ENCODE data around the gene HHAT.

Gene HHAT

GRCh38 chr1:210299501-210299900 lies 29.2 kb upstream of the HHAT start:
- no peaks in the 10 kb centered on the region for H3K79me2 ChIP-seq (ENCODE audit: insufficient read depth, low read length)
- H3K4me3 ChIP-seq (ENCODE audit: low read depth, low read length, poor library complexity, severe bottlenecking) = no peak overlapping the region
- no peaks in the 10 kb centered on the region for H4K20me1 ChIP-seq (ENCODE audit: insufficient read depth, low read length)
- no peak overlapping the region for H3K27ac ChIP-seq (ENCODE audit: low read depth, low read length, poor library complexity, severe bottlenecking)
- no peaks in the 10 kb centered on the region for H3F3A ChIP-seq (ENCODE audit: insufficient read depth, low read length)
- no peaks in the 10 kb centered on the region for H3K9me3 ChIP-seq (ENCODE audit: low read length)
- H3K27me3 ChIP-seq (ENCODE audit: insufficient read depth, low read length) = no peaks in the 10 kb centered on the region; the same call in 1 of the 2 replicates
- H3K4me2 ChIP-seq (ENCODE audit: low read length) = no peak overlapping the region
- H3K9me2 ChIP-seq (ENCODE audit: low read depth, low read length) = no peaks in the 10 kb centered on the region
- H3K4me1 ChIP-seq (ENCODE audit: insufficient read depth, low read length, severe bottlenecking) = no peaks in the 10 kb centered on the region
- TF ChIP-seq EZH2 (IDR thresholded peaks at IDR 0.05; ENCODE audit: borderline replicate concordance, low read length) = no peak
- no peak for TF ChIP-seq CTCF (IDR thresholded peaks at IDR 0.05; ENCODE audit: low read length)
- no peak overlapping the region for H2AFZ ChIP-seq (ENCODE audit: low read length)
- no peak overlapping the region for H3K9ac ChIP-seq (ENCODE audit: low read length)
- no peaks in the 10 kb centered on the region for H3K36me3 ChIP-seq (ENCODE audit: insufficient read depth, low read length)

GRCh38 chr1:210300923-210301614 lies 27.6 kb upstream of the HHAT start:
- H4K20me1 ChIP-seq (ENCODE audit: insufficient read depth, low read length) = no peaks in the 10 kb centered on the region
- TF ChIP-seq CTCF (IDR thresholded peaks at IDR 0.05; ENCODE audit: low read length) = no peak
- no peak for TF ChIP-seq EZH2 (IDR thresholded peaks at IDR 0.05; ENCODE audit: borderline replicate concordance, low read length)
- H3K36me3 ChIP-seq (ENCODE audit: insufficient read depth, low read length) = no peaks in the 10 kb centered on the region
- H3K79me2 ChIP-seq (ENCODE audit: insufficient read depth, low read length) = no peaks in the 10 kb centered on the region
- H3K27ac ChIP-seq (ENCODE audit: low read depth, low read length, poor library complexity, severe bottlenecking) = no peak overlapping the region
- no peaks in the 10 kb centered on the region for H3K9me2 ChIP-seq (ENCODE audit: low read depth, low read length)
- no peaks in the 10 kb centered on the region for H3K9me3 ChIP-seq (ENCODE audit: low read length)
- H3K4me2 ChIP-seq (ENCODE audit: low read length) = no peak overlapping the region
- H3K4me3 ChIP-seq (ENCODE audit: low read depth, low read length, poor library complexity, severe bottlenecking) = no peak overlapping the region
- H3K9ac ChIP-seq (ENCODE audit: low read length) = no peak overlapping the region
- H3K4me1 ChIP-seq (ENCODE audit: insufficient read depth, low read length, severe bottlenecking) = no peaks in the 10 kb centered on the region
- H3K27me3 ChIP-seq (ENCODE audit: insufficient read depth, low read length) = no peaks in the 10 kb centered on the region; the same call in 1 of the 2 replicates
- H3F3A ChIP-seq (ENCODE audit: insufficient read depth, low read length) = no peaks in the 10 kb centered on the region
- H2AFZ ChIP-seq (ENCODE audit: low read length) = no peak overlapping the region

- H3K27me3 ChIP-seq (ENCODE audit: insufficient read depth, low read length) = no peaks in the 10 kb centered on the region; the same call in 1 of the 2 replicates
- no peaks in the 10 kb centered on the region for H3K4me1 ChIP-seq (ENCODE audit: insufficient read depth, low read length, severe bottlenecking)
- H3K27ac ChIP-seq (ENCODE audit: low read depth, low read length, poor library complexity, severe bottlenecking) = no peak overlapping the region
- H3K9me2 ChIP-seq (ENCODE audit: low read depth, low read length) = no peaks in the 10 kb centered on the region
- no peaks in the 10 kb centered on the region for H3K79me2 ChIP-seq (ENCODE audit: insufficient read depth, low read length)
- no peaks in the 10 kb centered on the region for H3F3A ChIP-seq (ENCODE audit: insufficient read depth, low read length)
- H3K9ac ChIP-seq (ENCODE audit: low read length) = no peak overlapping the region
- H3K4me2 ChIP-seq (ENCODE audit: low read length) = no peak overlapping the region
- H3K4me3 ChIP-seq (ENCODE audit: low read depth, low read length, poor library complexity, severe bottlenecking) = no peak overlapping the region
- no peaks in the 10 kb centered on the region for H3K9me3 ChIP-seq (ENCODE audit: low read length)
- no peaks in the 10 kb centered on the region for H4K20me1 ChIP-seq (ENCODE audit: insufficient read depth, low read length)
- H2AFZ ChIP-seq (ENCODE audit: low read length) = no peak overlapping the region
- TF ChIP-seq EZH2 (IDR thresholded peaks at IDR 0.05; ENCODE audit: borderline replicate concordance, low read length) = no peak
- TF ChIP-seq CTCF (IDR thresholded peaks at IDR 0.05; ENCODE audit: low read length) = no peak
- no peaks in the 10 kb centered on the region for H3K36me3 ChIP-seq (ENCODE audit: insufficient read depth, low read length)
Observed at GRCh38 chr1:210301615-210302000, 27.1 kb upstream of the HHAT start.

Data from OCI-LY1 (cell line).